RWPE1 (cell line): ENCODE data around the gene TUBB6.

Source experiments
- CTCF ChIA-PET: fragments of 350-600 bp; sonication (Branson Sonifier 250); formaldehyde crosslinking; extraction: SDS; loops from one replicate; lab custom pipeline; 2021; lab: Yijun Ruan, JAX
- POLR2A ChIA-PET: fragments of 400-600 bp; formaldehyde crosslinking; extraction: SDS; loops from one replicate; lab custom pipeline; 2020; ENCODE audit warnings: antibody characterized with exemption; ENCODE audit not compliant: low non-redundant PET; lab: Yijun Ruan, JAX
- DNase-seq: peaks from one replicate; pipeline ENCODE4 v3.0.0; 2012; ENCODE audit warnings: low spot score
- H3K27ac ChIP-seq: fragments of 450-650 bp; 2 replicates; pipeline ENCODE4 v1.5.1; 2017
- TF ChIP-seq, protein P1 (sequence below): fragments of 450-650 bp; conservative IDR thresholded peaks from 2 replicates; pipeline ENCODE4 v1.5.1; 2017; ENCODE audit warnings: low read depth, mild to moderate bottlenecking

TUBB6 gene

DNA sequence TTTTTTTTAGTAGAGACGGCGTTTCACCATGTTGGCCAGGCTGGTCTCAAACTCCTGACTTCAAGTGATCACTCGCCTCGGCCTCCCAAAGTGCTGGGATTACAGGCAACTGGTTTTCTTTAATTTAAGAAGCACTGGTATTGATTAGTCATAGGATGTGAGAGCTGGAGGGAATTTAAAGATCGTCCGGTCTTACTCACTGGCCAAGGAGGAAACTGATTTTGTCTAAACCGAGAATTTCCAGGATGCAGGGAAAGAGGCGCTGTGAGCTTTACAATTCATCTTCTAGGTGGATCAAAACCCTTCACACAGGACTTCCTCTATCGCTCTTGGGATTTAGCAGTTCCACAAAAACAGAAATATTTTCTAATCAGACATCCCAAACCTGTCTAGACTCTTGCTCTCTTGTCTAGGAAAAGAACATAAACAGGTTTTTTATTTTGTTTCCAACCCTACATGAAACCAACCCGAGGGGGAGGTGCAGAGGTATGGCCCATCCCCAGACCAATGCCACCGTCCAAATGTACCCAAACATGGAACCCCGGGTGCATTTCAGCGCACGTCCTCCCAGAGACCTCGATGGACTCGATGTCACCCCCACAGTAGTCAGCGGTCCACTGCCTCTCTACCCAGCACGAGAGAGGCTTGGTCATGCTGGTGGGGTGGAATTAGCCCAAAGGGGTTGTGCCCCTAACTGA, 12.5 kb upstream of the TUBB6 start:
- no peak overlapping the region for H3K27ac ChIP-seq
- ChIA-PET POLR2A (no interaction called here), CTCF (interaction anchor here (0.6 to 1.2 kb wide), 3 partner anchors 8 to 24 kb away, joined by 3 to 6 read pairs (median 3); no protein-coding TSS in a partner anchor)
- DNase-seq, result no peak
- TF ChIP-seq, protein P1, sequence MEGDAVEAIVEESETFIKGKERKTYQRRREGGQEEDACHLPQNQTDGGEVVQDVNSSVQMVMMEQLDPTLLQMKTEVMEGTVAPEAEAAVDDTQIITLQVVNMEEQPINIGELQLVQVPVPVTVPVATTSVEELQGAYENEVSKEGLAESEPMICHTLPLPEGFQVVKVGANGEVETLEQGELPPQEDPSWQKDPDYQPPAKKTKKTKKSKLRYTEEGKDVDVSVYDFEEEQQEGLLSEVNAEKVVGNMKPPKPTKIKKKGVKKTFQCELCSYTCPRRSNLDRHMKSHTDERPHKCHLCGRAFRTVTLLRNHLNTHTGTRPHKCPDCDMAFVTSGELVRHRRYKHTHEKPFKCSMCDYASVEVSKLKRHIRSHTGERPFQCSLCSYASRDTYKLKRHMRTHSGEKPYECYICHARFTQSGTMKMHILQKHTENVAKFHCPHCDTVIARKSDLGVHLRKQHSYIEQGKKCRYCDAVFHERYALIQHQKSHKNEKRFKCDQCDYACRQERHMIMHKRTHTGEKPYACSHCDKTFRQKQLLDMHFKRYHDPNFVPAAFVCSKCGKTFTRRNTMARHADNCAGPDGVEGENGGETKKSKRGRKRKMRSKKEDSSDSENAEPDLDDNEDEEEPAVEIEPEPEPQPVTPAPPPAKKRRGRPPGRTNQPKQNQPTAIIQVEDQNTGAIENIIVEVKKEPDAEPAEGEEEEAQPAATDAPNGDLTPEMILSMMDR, result no peak

DNA sequence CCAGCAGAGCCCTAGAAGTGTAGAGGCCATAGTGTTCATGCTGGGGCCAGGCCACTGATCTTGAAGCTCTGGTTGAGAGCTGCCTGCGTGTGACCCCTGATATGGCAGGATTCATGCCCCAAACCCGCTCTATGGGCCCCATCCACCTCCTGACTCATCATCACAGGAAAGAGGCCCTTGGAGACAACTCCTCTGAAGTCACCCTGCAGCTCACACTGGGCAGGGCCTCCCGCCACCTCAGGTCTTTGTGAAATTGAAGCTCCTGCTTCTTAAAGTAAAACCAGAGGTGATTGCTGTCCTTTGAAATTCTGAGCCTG, 12.0 kb upstream of the TUBB6 start:
- no peak overlapping the region for H3K27ac ChIP-seq
- no peak for DNase-seq
- ChIA-PET POLR2A (no interaction called here), CTCF (interaction anchor here (0.6 to 1.2 kb wide), 4 partner anchors 8 to 24 kb away, joined by 3 to 6 read pairs (median 3); no protein-coding TSS in a partner anchor)
- TF ChIP-seq, protein P1, result no peak

DNA sequence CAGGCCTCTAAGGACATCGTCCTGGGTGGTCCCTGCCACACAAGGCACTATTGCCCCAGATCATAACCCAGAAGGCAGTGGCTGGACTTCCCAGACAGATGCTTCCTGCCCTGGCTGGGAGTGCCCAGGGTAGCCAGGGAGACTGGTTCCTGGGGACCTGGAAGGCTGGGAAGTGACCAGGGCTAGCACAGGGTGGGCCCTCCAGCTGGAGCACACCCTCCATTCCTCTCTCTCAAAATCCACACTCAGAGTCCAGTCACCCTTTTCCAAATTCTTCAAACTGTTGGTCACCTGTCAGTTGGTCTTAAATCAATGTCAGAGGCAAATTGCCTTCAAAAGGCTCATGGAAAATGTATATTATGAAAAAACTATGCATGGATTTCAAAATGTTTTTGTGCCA, 11.6 kb upstream of the TUBB6 start:
- ChIA-PET CTCF (interaction anchor here (0.6 to 1.2 kb wide), 4 partner anchors 9 to 24 kb away, joined by 3 to 6 read pairs (median 3); no protein-coding TSS in a partner anchor), POLR2A (no interaction called here)
- H3K27ac ChIP-seq, result no peak overlapping the region
- DNase-seq, result no peak
- TF ChIP-seq, protein P1, result no peak

DNA sequence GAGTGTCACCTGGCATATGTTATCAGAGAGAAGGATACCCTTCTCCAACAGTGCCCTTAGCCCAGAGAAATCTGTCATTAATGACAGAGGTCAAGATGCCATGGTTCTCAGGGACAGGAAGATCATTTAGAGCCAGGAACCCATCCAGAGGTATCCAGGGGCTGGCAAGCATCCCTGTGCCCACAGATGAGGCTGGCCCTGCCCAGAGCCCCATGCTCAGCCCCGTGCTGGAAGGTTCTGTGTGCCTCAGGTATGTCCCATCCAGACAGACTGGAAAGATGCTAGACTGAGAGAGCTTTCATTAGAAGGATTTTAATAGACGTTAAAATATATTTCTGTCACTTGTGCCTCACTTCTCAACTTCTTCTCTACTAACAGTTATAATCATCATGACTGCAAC, 8.2 kb upstream of the TUBB6 start:
- no peak for DNase-seq
- ChIA-PET CTCF (no interaction called here), POLR2A (no interaction called here)
- TF ChIP-seq, protein P1, result no peak
- H3K27ac ChIP-seq, result no peak overlapping the region

DNA sequence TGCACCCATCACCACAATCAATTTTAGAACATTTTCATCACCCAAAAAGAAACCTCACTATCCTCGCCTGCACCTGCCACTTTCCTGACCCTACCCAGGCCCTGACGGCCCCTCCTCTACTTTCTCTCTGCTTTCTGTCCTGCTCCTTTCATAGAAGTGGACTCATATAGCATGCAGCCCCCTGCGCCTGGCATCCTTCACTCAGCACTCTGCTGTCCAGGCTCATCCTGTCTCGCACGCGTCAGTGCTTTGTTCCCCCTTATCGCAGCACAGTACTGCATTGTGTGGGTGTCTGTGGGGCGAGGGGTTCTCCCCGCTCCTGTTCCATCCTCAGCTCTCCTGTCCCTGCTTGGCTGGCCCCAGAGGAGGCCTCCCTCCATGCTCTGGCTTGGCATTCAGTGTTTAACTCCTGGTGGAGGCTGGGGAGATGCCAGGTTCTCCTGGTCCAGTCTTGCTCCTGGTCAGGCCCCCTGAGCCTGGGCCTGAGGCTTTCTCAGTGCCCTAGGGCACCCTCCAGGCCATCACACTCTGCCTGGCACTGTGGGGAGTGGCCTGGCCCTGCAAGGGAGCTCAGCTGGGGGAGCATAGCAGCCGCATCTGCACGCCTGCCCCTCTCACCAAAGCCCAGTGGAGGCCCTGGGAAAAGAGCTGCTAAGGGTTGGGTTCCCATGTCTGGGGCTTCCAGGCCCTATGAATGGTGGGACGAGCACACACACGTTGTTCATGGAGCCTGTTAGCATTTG, 6.6 kb upstream of the TUBB6 start:
- TF ChIP-seq, protein P1, result no peak
- ChIA-PET POLR2A (no interaction called here), CTCF (interaction anchor here (0.9 kb wide), 1 partner anchor 30 kb away, joined by 3 read pairs; no protein-coding TSS in a partner anchor)
- DNase-seq, result no peak
- H3K27ac ChIP-seq, result no peak overlapping the region

DNA sequence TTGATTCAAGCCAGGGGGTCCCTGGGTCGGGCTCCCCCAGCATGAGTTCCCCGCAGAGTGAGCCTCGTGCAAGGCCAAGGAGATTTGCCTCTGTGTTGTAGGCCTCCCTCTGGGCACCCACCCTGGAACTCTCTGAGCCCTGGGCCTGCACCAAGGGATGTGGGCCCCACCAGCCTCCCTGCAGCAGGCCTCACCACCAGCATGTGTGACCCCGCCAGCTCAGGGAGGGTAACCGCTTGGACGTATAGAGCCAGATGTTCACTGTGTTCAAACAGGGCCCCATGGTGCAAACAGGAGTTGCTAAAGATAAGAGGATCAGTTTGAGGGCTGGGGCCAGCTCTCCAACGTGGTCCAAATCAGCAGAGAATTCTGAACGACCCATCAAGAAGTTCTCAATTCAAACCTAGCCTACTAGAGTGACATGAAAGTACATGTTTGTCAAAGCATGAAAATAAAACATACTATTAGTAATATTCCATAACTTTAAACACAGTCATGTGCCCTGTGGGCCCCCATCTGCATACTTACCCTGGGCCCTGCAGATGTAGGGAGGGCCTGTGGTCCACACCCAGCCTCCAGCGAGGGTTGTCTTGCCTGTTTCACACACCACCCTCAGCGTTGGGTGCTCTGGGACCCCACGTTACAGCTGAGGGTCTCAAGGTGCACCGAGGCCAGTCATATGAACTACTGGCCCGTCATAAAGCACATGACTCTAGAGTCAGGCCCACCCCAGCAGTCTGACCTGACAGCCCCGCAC, 5.5 kb upstream of the TUBB6 start:
- POLR2A ChIA-PET, result no interaction called here
- no peak for DNase-seq
- no peak overlapping the region for H3K27ac ChIP-seq
- CTCF ChIA-PET, result no interaction called here
- TF ChIP-seq, protein P1, result no peak
